ENCODE data around the gene KBTBD3. TPM values are rescaled to one million over a fixed set of nuclear protein-coding genes. Genes with fewer than 3 reads are reported as not detected.

Gene KBTBD3, protein sequence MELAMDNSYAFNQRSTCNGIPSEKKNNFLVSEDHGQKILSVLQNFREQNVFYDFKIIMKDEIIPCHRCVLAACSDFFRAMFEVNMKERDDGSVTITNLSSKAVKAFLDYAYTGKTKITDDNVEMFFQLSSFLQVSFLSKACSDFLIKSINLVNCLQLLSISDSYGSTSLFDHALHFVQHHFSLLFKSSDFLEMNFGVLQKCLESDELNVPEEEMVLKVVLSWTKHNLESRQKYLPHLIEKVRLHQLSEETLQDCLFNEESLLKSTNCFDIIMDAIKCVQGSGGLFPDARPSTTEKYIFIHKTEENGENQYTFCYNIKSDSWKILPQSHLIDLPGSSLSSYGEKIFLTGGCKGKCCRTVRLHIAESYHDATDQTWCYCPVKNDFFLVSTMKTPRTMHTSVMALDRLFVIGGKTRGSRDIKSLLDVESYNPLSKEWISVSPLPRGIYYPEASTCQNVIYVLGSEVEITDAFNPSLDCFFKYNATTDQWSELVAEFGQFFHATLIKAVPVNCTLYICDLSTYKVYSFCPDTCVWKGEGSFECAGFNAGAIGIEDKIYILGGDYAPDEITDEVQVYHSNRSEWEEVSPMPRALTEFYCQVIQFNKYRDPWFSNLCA
- 10 to 100 TPM; 10.0 to 11.7 (median 10.5) TPM for polyA plus RNA-seq (ENCODE audit: insufficient read length in 3 of 3)
- long read RNA-seq, donor 1, transcript KBTBD3-205 (4 exons, 2,682 nt): major isoform, 6 of 9 reads
- long read RNA-seq, donor 1, partial matches to known transcripts: 0 of 9 reads
- long read RNA-seq, donor 1, other reads (novel, unspliced or antisense): 0 of 9 reads
- long read RNA-seq, donor 2, transcript KBTBD3-205 (4 exons, 2,682 nt): major isoform, 9 of 16 reads
- long read RNA-seq, donor 2, transcript KBTBD3-201 (3 exons, 3,751 nt): minor isoform, 6 of 16 reads
- long read RNA-seq, donor 2, partial matches to known transcripts: 0 of 16 reads
- long read RNA-seq, donor 2, other reads (novel, unspliced or antisense): 0 of 16 reads
- long read RNA-seq, donor 3, transcript KBTBD3-201 (3 exons, 3,751 nt): major isoform, 5 of 8 reads
- long read RNA-seq, donor 3, partial matches to known transcripts: 0 of 8 reads
- long read RNA-seq, donor 3, other reads (novel, unspliced or antisense): 0 of 8 reads
- long read RNA-seq, donor 4, partial matches to known transcripts: 12 of 88 reads
- long read RNA-seq, donor 4, other reads (novel, unspliced or antisense): 65 of 88 reads
- long read RNA-seq, donor 5, partial matches to known transcripts: 0 of 2 reads
- long read RNA-seq, donor 5, other reads (novel, unspliced or antisense): 0 of 2 reads
- long read RNA-seq, donor 6, transcript KBTBD3-205 (4 exons, 2,682 nt): major isoform, 5 of 8 reads
- long read RNA-seq, donor 6, partial matches to known transcripts: 0 of 8 reads
- long read RNA-seq, donor 6, other reads (novel, unspliced or antisense): 0 of 8 reads
- long read RNA-seq, donor 7, partial matches to known transcripts: 0 of 5 reads
- long read RNA-seq, donor 7, other reads (novel, unspliced or antisense): 0 of 5 reads
- long read RNA-seq, donor 8, partial matches to known transcripts: 0 of 1 reads
- long read RNA-seq, donor 8, other reads (novel, unspliced or antisense): 0 of 1 reads
- long read RNA-seq, donor 9, transcript KBTBD3-205 (4 exons, 2,682 nt): major isoform, 6 of 9 reads
- long read RNA-seq, donor 9, partial matches to known transcripts: 0 of 9 reads
- long read RNA-seq, donor 9, other reads (novel, unspliced or antisense): 0 of 9 reads
- long read RNA-seq, donor 10, partial matches to known transcripts: 0 of 4 reads
- long read RNA-seq, donor 10, other reads (novel, unspliced or antisense): 0 of 4 reads
- long read RNA-seq, donor 11, partial matches to known transcripts: 0 of 3 reads
- long read RNA-seq, donor 11, other reads (novel, unspliced or antisense): 0 of 3 reads
- long read RNA-seq, donor 12, transcript KBTBD3-205 (4 exons, 2,682 nt): major isoform, 7 of 167 reads
- long read RNA-seq, donor 12, partial matches to known transcripts: 158 of 167 reads
- long read RNA-seq, donor 12, other reads (novel, unspliced or antisense): 0 of 167 reads
- long read RNA-seq, donor 13, transcript KBTBD3-205 (4 exons, 2,682 nt): major isoform, 5 of 8 reads
- long read RNA-seq, donor 13, partial matches to known transcripts: 0 of 8 reads
- long read RNA-seq, donor 13, other reads (novel, unspliced or antisense): 0 of 8 reads
- long read RNA-seq, donor 14: 0 reads
- long read RNA-seq, donor 15, transcript KBTBD3-205 (4 exons, 2,682 nt): minor isoform, 6 of 13 reads
- long read RNA-seq, donor 15, transcript KBTBD3-201 (3 exons, 3,751 nt): major isoform, 7 of 13 reads
- long read RNA-seq, donor 15, partial matches to known transcripts: 0 of 13 reads
- long read RNA-seq, donor 15, other reads (novel, unspliced or antisense): 0 of 13 reads
- long read RNA-seq, donor 16, partial matches to known transcripts: 85 of 92 reads
- long read RNA-seq, donor 16, other reads (novel, unspliced or antisense): 0 of 92 reads

DNA sequence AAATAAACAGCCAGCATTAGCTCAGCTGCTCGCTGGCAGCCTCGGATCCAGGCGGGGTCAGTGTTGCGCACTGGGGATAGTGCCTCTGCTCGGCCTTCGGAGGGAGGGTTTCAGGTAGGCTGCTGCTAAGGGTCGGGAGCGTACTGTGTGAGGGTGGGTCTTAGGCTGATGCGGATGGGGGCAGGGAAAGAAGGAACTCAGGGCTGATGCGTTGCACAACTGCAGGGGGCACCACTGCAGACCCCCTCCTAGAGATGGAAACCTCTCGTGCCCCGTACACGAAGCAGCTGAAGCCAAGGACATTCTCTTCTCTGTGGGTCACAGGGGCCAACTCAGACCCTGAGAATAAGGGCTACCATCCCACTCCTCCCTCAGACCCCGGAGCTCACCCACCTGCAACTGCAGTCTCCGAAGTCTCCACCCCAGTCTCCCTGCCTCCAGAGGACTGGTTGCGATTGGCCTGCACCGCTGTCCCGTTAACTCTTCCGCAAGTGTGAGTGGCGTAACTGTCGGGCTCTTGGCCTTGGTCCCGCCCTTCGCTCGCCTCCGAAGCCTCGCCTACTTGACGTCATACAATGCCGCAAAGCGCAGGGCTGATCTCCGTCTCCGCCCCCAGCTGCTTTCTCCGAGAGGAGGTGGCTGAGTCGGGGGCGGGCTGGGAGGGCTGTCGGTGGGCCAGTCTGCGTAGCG lies at the start of gene KBTBD3:
TSS of gene KBTBD3 (minus strand) at position 429 of the 690 bp plus-strand sequence. CDS start 18,250 bp downstream, outside the sequence.
- DNase-seq: peak; percentile 99

DNA sequence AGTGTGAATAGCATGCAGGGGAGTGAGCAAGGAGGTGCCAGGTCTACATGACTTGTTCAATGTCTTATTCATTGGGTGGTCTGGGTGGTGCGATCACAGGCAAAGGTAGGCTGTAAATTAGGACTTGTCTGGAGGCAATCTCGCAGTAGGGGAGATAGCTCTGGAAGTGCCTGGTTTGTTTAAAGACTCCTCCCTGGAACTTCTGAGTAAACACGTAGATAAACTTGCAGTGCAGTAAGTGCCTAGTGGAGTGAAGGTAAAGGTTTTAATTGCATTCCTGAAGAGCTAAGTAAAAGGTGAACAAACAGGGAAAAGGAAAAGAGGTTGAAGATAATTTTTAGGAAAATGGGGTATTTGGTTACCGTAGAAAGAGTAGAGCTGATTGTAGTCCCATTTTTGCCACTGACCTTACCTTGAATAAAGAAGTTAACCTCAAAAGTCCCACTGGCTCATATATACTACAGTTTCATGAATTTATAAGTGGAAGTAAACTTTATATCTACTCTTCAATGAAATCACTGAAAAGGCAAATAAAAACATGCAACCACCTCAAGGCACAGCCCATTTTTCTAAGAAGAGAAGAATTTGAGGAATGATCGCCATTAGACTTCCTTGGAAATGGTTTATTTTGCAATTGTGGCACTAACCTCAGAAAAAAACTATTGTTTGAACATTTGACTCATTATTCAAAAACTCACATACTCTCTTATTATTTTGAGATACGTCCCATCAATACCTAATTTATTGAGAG lies 44.6 kb upstream of the KBTBD3 start:
- no peak for DNase-seq

DNA sequence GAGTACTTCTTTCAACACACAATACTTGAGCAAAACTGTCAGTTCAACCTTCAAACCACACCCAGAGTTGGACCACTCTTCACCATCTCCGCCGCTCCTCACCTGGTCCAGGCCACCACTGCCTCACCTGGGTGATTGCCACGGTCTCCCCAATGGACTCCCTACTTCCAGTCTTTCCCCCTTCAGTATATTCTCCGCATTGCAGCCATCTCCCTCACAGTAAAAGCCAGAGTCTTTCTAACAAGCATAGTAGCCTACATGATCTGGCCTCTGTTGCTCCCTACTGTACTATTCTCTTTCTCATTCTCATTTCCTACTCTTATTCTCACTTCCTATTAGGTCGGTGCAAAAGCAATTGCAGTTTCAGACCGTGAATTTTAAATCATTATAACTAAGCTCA lies 28.8 kb upstream of the KBTBD3 start:
- no peak for DNase-seq

DNA sequence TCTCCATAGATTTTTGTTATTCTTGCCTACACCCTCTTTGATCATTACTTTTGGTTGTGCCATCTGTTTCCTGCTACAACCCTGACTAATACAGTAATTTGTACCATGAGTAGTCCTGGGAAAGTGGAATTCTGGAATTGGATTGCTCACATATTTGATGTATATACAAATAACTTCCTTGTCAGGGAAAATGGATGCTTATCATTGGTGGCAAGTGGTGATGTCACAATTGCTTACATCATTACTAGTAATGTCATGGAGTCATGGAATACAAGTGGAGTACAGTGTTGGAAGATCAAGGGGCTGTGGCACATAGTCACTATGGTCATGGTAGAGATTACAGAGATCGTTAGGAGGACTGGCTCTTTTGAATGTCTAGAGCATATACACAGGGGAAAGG lies 24.7 kb upstream of the KBTBD3 start:
- no peak for DNase-seq

DNA sequence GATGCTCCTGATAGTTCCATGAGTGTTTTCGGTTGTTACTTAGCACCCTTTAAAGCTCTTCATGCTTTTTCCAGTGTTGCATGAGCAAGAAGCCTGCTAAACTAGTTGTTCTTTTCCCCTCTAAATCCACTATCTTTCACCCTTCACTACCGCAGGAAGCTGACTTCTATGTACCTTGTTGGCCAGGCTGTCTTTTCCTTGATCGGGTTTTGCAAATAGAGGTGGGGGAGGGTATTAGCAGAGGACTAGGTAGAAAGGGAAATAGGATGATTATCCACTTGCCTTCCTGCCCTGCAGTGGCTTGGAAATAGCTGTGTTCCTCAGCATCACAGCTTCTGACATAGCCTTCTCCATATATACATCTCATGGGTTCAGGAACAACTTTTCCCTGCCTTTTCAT lies 24.2 kb upstream of the KBTBD3 start:
- no peak for DNase-seq

DNA sequence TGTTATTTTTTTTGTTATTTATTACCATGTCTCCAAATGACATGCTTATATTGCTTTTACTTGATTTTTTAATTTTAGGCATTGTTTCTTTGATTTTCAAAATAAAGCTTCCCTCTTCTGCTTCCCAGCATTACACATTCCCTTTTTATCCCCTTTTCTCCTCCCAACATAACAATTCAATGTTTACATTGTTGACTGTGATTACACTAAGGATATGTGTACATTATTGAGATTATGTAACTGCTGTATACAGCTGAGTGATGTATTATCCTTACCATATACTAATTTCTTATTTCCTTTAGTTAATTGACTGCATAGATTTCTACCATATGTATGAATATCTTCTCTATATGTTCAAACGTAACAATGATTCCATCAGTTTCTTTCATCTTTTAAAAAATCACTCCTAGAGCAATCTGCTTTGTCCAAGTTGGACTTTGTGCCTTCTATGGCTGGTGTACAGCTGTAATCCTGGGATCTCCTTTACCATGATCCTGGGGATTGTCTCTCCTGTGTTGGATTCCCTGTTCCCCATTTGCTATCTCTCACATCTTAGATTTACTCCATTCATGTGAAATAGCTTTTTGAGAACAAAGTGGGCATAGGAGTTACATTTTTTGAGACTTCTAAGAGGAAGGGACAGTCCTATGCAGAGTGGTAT lies 21.9 kb upstream of the KBTBD3 start:
- no peak for DNase-seq

DNA sequence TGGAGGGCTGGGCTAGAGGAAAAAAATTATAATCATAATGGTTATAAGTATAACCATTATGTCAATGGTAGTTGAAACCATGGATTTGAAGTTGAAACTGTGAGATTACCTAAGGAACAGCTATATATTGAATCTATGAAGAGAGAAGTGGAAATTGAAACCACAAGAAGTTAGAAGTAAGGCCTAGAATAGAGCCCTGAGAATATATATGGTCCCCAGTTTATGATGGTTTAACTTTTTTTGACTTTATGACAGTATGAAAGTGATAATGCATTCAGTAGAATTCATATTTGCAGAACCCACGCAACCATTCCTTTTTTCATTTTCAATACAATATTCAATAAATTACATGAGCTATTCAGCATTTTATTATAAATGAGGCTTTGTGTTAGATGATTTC lies 15.3 kb upstream of the KBTBD3 start:
- no peak for DNase-seq

DNA sequence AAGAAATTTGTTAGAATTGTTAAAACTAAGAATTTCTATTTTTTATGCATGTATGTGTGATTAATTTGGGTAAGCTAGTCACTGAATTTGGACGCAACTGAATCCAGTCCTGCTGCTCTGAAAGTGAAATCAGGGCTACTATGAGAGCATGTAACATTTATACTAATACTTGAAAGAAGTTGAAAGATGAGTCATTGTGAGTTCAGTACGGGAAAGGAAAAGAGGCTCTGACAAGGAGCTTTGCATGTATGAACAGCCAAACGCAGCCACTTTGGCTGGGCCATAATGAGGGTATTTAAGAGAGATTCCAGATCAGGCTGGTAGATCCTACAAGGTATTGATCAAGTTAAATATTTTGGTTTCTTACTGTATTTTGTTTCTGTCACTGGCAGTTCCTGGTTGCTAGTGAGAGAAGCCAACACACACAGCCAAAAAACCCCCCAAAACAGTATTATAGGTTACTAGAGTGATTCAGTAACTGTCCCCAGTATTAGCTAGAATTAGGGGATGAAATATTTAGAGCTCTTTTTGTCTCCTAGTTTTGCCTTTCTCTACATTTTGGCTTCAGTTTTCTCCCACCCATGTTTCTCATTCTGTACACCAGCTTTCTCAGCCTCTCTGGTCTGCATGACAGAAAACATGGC lies 14.5 kb upstream of the KBTBD3 start:
- no peak for DNase-seq

DNA sequence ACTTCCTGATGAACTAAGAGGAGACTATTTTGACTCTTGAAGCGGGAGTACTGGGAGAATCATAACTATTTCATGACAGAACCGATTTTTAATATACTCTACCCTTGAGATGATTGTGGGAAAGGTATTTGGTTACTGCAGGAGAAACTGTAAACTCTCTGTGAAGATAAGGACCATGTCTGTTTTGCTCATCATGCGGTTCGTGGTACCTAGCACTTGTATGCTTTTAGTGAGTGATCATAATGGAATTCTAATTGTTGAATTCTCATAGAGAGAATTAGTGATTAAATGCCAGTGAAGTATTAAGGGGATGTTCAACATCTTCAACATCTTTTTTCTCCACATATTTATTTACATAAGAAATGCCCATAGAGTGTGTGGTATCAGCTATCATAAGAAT lies 11.7 kb upstream of the KBTBD3 start:
- no peak for DNase-seq

DNA sequence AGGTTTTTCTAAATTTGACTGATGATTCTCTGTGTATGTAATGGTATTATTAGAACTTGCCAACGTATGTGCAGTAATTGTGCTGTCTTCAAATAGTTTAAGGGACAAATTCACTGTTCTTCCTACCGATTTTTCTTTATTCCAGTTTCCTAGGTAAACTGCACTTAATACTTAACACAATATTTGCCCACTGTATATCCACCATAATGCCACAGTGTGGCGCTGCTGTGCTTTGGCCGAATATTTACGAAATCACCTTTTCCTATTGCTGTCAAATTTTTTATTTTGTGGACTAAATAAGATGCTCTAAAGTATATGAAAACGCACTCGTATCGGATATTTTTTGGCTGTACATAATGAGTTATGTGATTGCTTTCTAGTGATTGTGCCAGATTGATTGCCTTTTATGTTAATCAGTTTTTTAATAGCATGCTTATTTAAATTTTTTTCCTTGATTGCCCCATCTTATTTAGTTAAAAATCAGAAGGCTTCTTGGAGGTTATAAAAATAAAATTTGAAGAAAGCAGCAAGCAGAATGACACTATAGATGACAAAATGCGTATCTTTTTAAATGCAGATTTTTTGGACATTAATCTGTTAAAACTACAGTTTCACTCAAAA lies 10.8 kb upstream of the KBTBD3 start:
- DNase-seq: peak; percentile 37

DNA sequence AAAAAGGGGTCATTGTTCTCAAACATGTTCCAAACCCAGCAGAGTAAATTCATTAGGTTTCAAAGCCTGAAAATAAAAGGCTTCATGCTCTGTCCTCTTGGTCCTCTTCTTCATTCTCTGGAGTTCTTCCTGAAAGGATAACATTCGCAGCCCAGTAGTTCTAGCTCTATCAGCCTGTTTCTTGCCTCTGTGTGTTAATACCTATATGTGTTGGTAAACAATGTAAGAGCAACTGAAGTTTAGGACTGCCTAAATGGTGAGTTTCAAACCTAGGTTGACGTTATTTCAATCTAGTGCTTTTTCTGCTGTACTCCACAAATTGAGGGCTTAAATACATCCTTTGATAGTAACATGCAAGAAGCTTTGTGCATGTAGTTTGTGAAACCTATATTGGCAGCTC lies 9.7 kb upstream of the KBTBD3 start:
- no peak for DNase-seq

DNA sequence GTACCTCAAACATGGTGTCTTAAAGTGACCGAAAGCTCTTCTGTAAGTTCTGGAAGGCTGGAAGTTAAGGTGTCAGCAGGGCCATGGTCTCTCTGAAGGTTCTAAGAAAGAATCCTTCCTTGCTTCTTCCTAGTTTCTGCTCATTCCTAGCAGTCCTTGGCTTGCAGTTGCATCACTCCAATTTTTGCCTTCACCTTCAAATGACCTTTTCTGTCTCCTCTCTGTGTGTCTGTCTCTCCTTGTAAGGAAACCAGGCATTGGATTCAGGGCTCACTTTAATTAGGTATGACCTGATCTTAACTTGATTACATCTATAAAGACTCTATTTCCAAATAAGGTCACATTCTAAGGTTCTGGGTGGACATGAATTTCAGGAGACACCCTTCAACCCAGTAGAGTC lies 9.0 kb upstream of the KBTBD3 start:
- no peak for DNase-seq

DNA sequence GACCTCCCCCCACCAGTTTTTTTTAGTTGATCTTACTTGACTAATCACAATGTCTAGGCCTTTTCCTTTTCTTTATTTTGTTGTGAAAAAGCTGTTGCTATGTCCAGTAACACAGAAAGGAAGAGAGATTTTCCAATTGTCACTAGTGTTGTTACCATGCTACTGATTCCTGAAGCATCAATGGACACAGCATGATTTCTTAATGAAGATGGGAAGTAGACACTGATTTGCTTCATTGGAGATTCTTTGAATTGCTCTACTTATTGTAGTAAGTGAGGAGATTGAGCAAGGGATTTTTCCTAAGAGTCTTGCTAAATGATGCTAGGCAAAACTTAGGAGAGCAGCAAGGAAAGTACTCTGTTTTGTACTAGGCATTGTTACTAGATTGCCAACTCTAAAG lies 4.9 kb upstream of the KBTBD3 start:
- no peak for DNase-seq

DNA sequence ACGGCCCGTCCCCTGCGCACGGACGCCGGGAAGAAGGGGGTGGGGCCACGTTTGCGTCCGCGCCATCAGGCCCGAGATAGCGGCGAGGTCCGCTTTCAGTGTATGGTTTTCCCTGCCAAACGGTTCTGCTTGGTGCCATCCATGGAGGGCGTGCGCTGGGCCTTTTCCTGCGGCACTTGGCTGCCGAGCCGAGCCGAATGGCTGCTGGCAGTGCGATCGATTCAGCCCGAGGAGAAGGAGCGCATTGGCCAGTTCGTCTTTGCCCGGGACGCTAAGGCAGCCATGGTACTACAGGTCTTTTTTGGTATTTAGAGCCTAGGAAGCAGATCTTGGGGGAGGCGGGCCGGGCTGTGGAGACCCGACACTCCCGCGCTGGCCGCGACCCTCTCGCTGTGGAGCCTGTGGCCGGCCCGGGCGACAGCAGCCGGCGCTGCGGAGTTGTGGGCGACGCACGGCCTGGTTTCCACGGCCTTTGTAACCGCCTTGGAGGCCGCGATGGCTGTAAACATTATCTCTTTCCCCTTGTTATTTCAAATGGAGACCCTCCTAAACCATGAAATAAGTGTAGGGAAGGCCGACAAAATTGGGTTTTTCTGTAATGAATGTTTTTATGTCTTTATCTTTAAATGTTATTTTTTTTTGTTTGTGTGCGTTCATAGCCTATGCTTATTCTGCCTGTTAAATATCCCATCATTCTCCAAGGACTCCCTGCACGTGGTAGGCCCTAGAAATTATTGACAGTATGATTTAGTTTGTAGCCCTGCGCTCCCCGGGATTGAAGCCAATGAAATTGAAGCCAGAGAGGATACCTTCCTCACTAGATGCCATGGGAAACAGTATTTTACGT lies 685 bp upstream of the KBTBD3 start, which contains the start of gene AASDHPPT:
TSS of gene AASDHPPT (plus strand) at position 54 of the 847 bp plus-strand sequence. CDS start at position 103, 49 bp downstream.
- DNase-seq: peak; percentile 60
